HepG2 (cell line): Measurements from ENCODE around the gene CDC34. TPM values are rescaled to one million over a fixed set of nuclear protein-coding genes. Genes with fewer than 3 reads are reported as not detected.

ENCODE experiments used
- AGO1 ChIP-seq: fragments of 200-400 bp; formaldehyde crosslinking; IDR thresholded peaks from 2 replicates; pipeline ENCODE4 v1.6.1; 2017; ENCODE audit warnings: mild to moderate bottlenecking, low read depth, low read length, moderate library complexity; ENCODE audit not compliant: poor library complexity, severe bottlenecking
- HINFP ChIP-seq: sonication (generic); formaldehyde crosslinking; IDR thresholded peaks from 2 replicates; pipeline ENCODE4 v1.4.0; 2020; ENCODE audit warnings: low read depth, mild to moderate bottlenecking, missing genetic modification reagents
- HNRNPL ChIP-seq: fragments of 200-400 bp; formaldehyde crosslinking; IDR thresholded peaks from 2 replicates; pipeline ENCODE4 v1.6.1; 2017; ENCODE audit warnings: mild to moderate bottlenecking, low read depth, low read length
- HOXD1 ChIP-seq: sonication (generic); formaldehyde crosslinking; IDR thresholded peaks from 2 replicates; pipeline ENCODE4 v1.5.0; 2020; ENCODE audit warnings: missing genetic modification reagents
- JUNB ChIP-seq: sonication (generic); formaldehyde crosslinking; IDR thresholded peaks from 2 replicates; pipeline ENCODE4 v1.8.0; 2022; ENCODE audit warnings: missing genetic modification reagents, mild to moderate bottlenecking, borderline replicate concordance
- KDM2A ChIP-seq: sonication (generic); formaldehyde crosslinking; IDR thresholded peaks from 2 replicates; pipeline ENCODE4 v1.4.0; 2020; ENCODE audit warnings: low read depth, missing genetic modification reagents, borderline replicate concordance
- MTF2 ChIP-seq: sonication (generic); formaldehyde crosslinking; IDR thresholded peaks from 2 replicates; pipeline ENCODE4 v1.5.0; 2020; ENCODE audit warnings: missing genetic modification reagents, borderline replicate concordance
- MXD4 ChIP-seq: IDR thresholded peaks from 2 replicates; pipeline ENCODE4 v1.6.1; 2016; ENCODE audit warnings: mild to moderate bottlenecking, missing biosample characterization, missing genetic modification reagents
- MYNN ChIP-seq: sonication (generic); formaldehyde crosslinking; IDR thresholded peaks from 2 replicates; pipeline ENCODE4 v1.4.0; 2020; ENCODE audit warnings: mild to moderate bottlenecking, low read depth, missing genetic modification reagents
- NFE2L1 ChIP-seq: sonication (generic); formaldehyde crosslinking; IDR thresholded peaks from 2 replicates; pipeline ENCODE4 v1.4.0; 2020; ENCODE audit warnings: missing genetic modification reagents, mild to moderate bottlenecking, borderline replicate concordance
- NR2F6 ChIP-seq, 2 experiments: IDR thresholded peaks; 2 replicates each; pipeline ENCODE4 v1.6.1; 2016; ENCODE audit warnings: antibody characterized with exemption in 1 of 2, mild to moderate bottlenecking in 1 of 2
- RAD51 ChIP-seq: fragments of 450-650 bp; IDR thresholded peaks from 2 replicates; pipeline ENCODE4 v1.6.1; 2016; ENCODE audit warnings: borderline replicate concordance
- RELA ChIP-seq: sonication (generic); formaldehyde crosslinking; IDR thresholded peaks from 2 replicates; pipeline ENCODE4 v1.4.0; 2020; ENCODE audit warnings: missing genetic modification reagents
- SP5 ChIP-seq: IDR thresholded peaks from 2 replicates; pipeline ENCODE4 v1.6.1; 2016; ENCODE audit warnings: low read depth, borderline replicate concordance
- ZKSCAN8 ChIP-seq: IDR thresholded peaks from 2 replicates; pipeline ENCODE4 v1.6.1; 2016; ENCODE audit warnings: borderline replicate concordance, missing genetic modification reagents, missing compliant biosample characterization
- ZNF205 ChIP-seq: IDR thresholded peaks from 2 replicates; pipeline ENCODE4 v1.6.1; 2018; ENCODE audit warnings: missing biosample characterization, missing genetic modification reagents
- ZNF441 ChIP-seq: sonication (generic); formaldehyde crosslinking; IDR thresholded peaks from 2 replicates; pipeline ENCODE4 v1.7.0; 2021; ENCODE audit warnings: missing genetic modification reagents, borderline replicate concordance
- ZNF546 ChIP-seq: sonication (generic); formaldehyde crosslinking; conservative IDR thresholded peaks from 2 replicates; pipeline ENCODE4 v1.8.1; 2023; ENCODE audit warnings: mild to moderate bottlenecking, missing genetic modification reagents
- ZNF589 ChIP-seq: sonication (generic); formaldehyde crosslinking; conservative IDR thresholded peaks from 2 replicates; pipeline ENCODE4 v1.8.0; 2022; ENCODE audit warnings: mild to moderate bottlenecking, moderate library complexity, missing genetic modification reagents
- ZNF788 ChIP-seq: sonication (generic); formaldehyde crosslinking; IDR thresholded peaks from 2 replicates; pipeline ENCODE4 v1.5.0; 2020; ENCODE audit warnings: mild to moderate bottlenecking, missing genetic modification reagents, borderline replicate concordance
- polyA plus RNA-seq, 8 experiments: library from polyadenylated mRNA; depleted of rRNA in 3 of 8; stranded (reverse) in 7 of 8; unstranded in 1 of 8; fragments of >200 nt; fragmentation: Illumina TruSeq in 4 of 8; extraction: Trizol in 4 of 8; gene quantifications; 2 replicates each; pipeline versions ENCODE4 v1.2.1 to v1.2.3, GENCODE V29; 2011 to 2016; ENCODE audit warnings: low read depth in 4 of 8, missing spikeins in 1 of 8, mixed read lengths in 1 of 8; ENCODE audit not compliant: insufficient read depth in 1 of 8
- total RNA-seq, 5 experiments: library from RNA; depleted of rRNA; stranded (reverse); fragments of >200 nt; fragmentation: Illumina TruSeq; extraction: Trizol; gene quantifications; 2 replicates each; pipeline ENCODE4 v1.2.3, GENCODE V29; 2016; ENCODE audit warnings: low read depth in 1 of 5
- TF ChIP-seq, protein P1 (sequence below): sonication (generic); formaldehyde crosslinking; IDR thresholded peaks from 2 replicates; pipeline ENCODE4 v1.4.0; 2020; ENCODE audit warnings: missing genetic modification reagents
- TF ChIP-seq, protein P2 (sequence below), 2 experiments: sonication (generic) in 1 of 2; formaldehyde crosslinking in 1 of 2; IDR thresholded peaks; 2 replicates each; pipeline versions ENCODE4 v1.4.0 to v1.6.1; 2016 to 2020; ENCODE audit warnings: borderline replicate concordance in 1 of 2, low read depth in 1 of 2, mild to moderate bottlenecking in 1 of 2, missing genetic modification reagents in 1 of 2

Gene CDC34
- total and polyA plus RNA-seq, 2 of the 13 experiments (the other 11 are each of a cell fraction or from before 2014, with no cell fraction given): 138 to 150 TPM

GRCh38 chr19:588093-588740 is 56.7 kb downstream of the CDC34 start (continued):
- TF ChIP-seq, protein P1, sequence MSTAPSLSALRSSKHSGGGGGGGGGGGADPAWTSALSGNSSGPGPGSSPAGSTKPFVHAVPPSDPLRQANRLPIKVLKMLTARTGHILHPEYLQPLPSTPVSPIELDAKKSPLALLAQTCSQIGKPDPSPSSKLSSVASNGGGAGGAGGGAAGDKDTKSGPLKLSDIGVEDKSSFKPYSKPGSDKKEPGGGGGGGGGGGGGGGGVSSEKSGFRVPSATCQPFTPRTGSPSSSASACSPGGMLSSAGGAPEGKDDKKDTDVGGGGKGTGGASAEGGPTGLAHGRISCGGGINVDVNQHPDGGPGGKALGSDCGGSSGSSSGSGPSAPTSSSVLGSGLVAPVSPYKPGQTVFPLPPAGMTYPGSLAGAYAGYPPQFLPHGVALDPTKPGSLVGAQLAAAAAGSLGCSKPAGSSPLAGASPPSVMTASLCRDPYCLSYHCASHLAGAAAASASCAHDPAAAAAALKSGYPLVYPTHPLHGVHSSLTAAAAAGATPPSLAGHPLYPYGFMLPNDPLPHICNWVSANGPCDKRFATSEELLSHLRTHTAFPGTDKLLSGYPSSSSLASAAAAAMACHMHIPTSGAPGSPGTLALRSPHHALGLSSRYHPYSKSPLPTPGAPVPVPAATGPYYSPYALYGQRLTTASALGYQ (CRISPR knock-in tag): no peak
- TF ChIP-seq RELA (CRISPR knock-in tag): no peak
- TF ChIP-seq ZKSCAN8 (CRISPR knock-in tag): no peak
- TF ChIP-seq JUNB: no peak
- no peak for TF ChIP-seq MYNN (CRISPR knock-in tag)
- TF ChIP-seq SP5 (CRISPR knock-in tag): peak; percentile 38; the same call in 1 of the 2 replicates
- TF ChIP-seq, protein P2, sequence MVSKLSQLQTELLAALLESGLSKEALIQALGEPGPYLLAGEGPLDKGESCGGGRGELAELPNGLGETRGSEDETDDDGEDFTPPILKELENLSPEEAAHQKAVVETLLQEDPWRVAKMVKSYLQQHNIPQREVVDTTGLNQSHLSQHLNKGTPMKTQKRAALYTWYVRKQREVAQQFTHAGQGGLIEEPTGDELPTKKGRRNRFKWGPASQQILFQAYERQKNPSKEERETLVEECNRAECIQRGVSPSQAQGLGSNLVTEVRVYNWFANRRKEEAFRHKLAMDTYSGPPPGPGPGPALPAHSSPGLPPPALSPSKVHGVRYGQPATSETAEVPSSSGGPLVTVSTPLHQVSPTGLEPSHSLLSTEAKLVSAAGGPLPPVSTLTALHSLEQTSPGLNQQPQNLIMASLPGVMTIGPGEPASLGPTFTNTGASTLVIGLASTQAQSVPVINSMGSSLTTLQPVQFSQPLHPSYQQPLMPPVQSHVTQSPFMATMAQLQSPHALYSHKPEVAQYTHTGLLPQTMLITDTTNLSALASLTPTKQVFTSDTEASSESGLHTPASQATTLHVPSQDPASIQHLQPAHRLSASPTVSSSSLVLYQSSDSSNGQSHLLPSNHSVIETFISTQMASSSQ (IDR thresholded peaks at IDR 0.05; ENCODE audit: low read depth): no peak
- TF ChIP-seq, protein P2 (CRISPR knock-in tag; IDR thresholded peaks at IDR 0.05; ENCODE audit: borderline replicate concordance): peak; percentile 21; the same call in 1 of the 2 replicates
- peak; percentile 58; the same call in 1 of the 2 replicates for TF ChIP-seq MTF2 (CRISPR knock-in tag)
- TF ChIP-seq HNRNPL: peak; percentile 94
- no peak for TF ChIP-seq HOXD1 (CRISPR knock-in tag)
- TF ChIP-seq KDM2A (CRISPR knock-in tag): peak; percentile 63
- no peak for TF ChIP-seq NFE2L1 (CRISPR knock-in tag)
- TF ChIP-seq NR2F6 (IDR thresholded peaks at IDR 0.05): no peak
- peak; percentile 8; the same call in 1 of the 2 replicates for TF ChIP-seq NR2F6 (CRISPR knock-in tag; IDR thresholded peaks at IDR 0.05)
- TF ChIP-seq ZNF441 (CRISPR knock-in tag): no peak
- no peak for TF ChIP-seq ZNF788 (CRISPR knock-in tag)
- TF ChIP-seq HINFP (CRISPR knock-in tag): no peak
- no peak for TF ChIP-seq ZNF589
- TF ChIP-seq MXD4 (CRISPR knock-in tag): 0 out of 2 replicates have a peak, but pooled peaks have one; percentile 48
- peak; percentile 69 for TF ChIP-seq AGO1
- TF ChIP-seq RAD51: no peak
- no peak for TF ChIP-seq ZNF546 (CRISPR knock-in tag)
- no peak for TF ChIP-seq ZNF205 (CRISPR knock-in tag)
